ENCODE results near the gene ZNF75A. TPM values are rescaled to one million over a fixed set of nuclear protein-coding genes. Genes with fewer than 3 reads are reported as not detected.

Gene ZNF75A
- total and polyA plus RNA-seq, 9 of the 15 experiments (the other 6 are each of a cell fraction or from before 2014, with no cell fraction given): 7.2 to 24.5 (median 17.1) TPM

DNA sequence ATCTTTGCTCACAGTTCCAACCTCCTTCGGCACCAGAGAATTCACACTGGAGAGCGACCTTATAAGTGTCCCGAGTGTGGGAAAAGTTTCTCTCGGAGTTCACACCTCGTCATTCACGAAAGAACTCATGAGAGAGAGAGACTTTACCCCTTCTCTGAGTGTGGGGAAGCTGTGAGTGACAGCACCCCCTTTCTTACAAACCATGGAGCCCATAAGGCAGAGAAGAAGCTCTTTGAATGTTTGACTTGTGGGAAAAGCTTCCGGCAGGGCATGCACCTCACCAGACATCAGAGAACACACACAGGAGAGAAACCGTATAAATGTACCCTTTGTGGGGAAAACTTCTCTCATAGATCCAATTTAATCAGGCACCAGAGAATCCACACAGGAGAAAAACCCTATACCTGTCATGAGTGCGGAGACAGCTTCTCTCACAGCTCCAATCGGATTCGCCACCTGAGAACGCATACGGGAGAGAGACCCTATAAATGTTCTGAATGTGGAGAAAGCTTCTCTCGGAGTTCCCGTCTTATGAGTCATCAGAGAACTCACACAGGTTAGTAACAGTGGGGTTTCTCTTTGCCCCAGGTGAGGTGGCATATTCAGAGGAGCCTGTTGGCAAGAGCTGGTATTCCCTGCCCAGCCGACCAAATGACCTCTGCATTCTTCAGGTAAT lies 15.2 kb upstream of the ZNF75A start:
- TSS peak; percentile 0 for BruUV-seq (replicated peaks)
- DNase-seq (ENCODE audit: extremely low read depth in 1 of 4, low spot score in 3 of 4) (no peak), FAIRE-seq (no peak), ATAC-seq (no peak)
- Histone ChIP-seq H3K4me1 (replicated peaks in 1 of 2; ENCODE audit: control insufficient read depth in 2 of 2, insufficient read depth in 2 of 2, low read length in 2 of 2) (peaks cover under 1% of the 10 kb centered on the region in 2 experiments; a peak in 4 of 5 replicates), H2AFZ (ENCODE audit: low read depth, low read length) (no peak overlapping the region), H3K9ac (ENCODE audit: insufficient read depth in 1 of 2, low read depth in 2 of 2, low read length in 2 of 2) (no peak overlapping the region), H3K27me3 (ENCODE audit: control insufficient read depth in 2 of 2, insufficient read depth in 2 of 2, low read length in 2 of 2) (no peaks in the 10 kb centered on the region), H3K4me3 (no peak overlapping the region), H3K79me2 (ENCODE audit: control insufficient read depth, insufficient read depth, low read length) (peaks cover 15% of the 10 kb centered on the region), H3K36me3 (ENCODE audit: control insufficient read depth, insufficient read depth, low read length) (peaks cover 65% of the 10 kb centered on the region), H3K9me1 (ENCODE audit: control insufficient read depth, insufficient read depth, low read length) (no peaks in the 10 kb centered on the region), H3K27ac (ENCODE audit: extremely low read depth, low read depth, low read length) (no peak overlapping the region), H3K9me3 (replicated peaks; ENCODE audit: control insufficient read depth, insufficient read depth, low read depth, low read length) (peaks cover 44% of the 10 kb centered on the region), H3K4me2 (ENCODE audit: insufficient read depth, low read length) (no peak overlapping the region), H4K20me1 (replicated peaks; ENCODE audit: control insufficient read depth, insufficient read depth, low read length) (no peaks in the 10 kb centered on the region)
- CTCF ChIA-PET (ENCODE audit: low intra/inter-chr PET ratio): no interaction called here
- 95% methylated on average over 16 of the region's 16 CpGs for WGBS (ENCODE audit: insufficient coverage, low coverage, missing lambda C conversion rate)
- POLR2A ChIA-PET: interaction anchor here (1.2 to 1.8 kb wide), 2 partner anchors 15 to 23 kb away, joined by 5 read pairs; no protein-coding TSS in a partner anchor
- in situ Hi-C loops (cut with MboI) (no loop called here), intact Hi-C loops (cut with micrococcal nuclease) (no loop called here)
- TF ChIP-seq MTA3 (IDR thresholded peaks at IDR 0.05; ENCODE audit: borderline replicate concordance) (0 out of 2 replicates have a peak, but pooled peaks have one; percentile 30), TRIM24 (IDR thresholded peaks at IDR 0.05) (0 out of 4 replicates have a peak, but pooled peaks of 1 of the 2 experiments have one; percentile 27), ATF3 (IDR thresholded peaks at IDR 0.05) (0 out of 2 replicates have a peak, but pooled peaks have one; percentile 7), ATF3 (CRISPR knock-in tag; conservative IDR thresholded peaks at IDR 0.05) (no peak), ZNF239 (CRISPR knock-in tag; IDR thresholded peaks at IDR 0.05) (no peak), ZNF384 (IDR thresholded peaks at IDR 0.05; ENCODE audit: low read depth, low read length) (no peak), TRIM28 (IDR thresholded peaks at IDR 0.05) (peak; percentile 97), ZNF75A (CRISPR knock-in tag; IDR thresholded peaks at IDR 0.05) (peak; percentile 98), HNRNPK (IDR thresholded peaks at IDR 0.05; ENCODE audit: low read depth, low read length, poor library complexity, severe bottlenecking) (no peak), CBX3 (IDR thresholded peaks at IDR 0.05; ENCODE audit: borderline replicate concordance in 1 of 2, low read length in 2 of 2) (peak in 1 of 2 experiments; percentile 92; a peak in 1 of 3 replicates), CCAR2 (IDR thresholded peaks at IDR 0.05; ENCODE audit: low read depth, low read length) (no peak), ZEB2 (IDR thresholded peaks at IDR 0.05) (peak; percentile 55; the same call in 1 of the 2 replicates), SMARCA4 (IDR thresholded peaks at IDR 0.05) (no peak), ZNF274 (IDR thresholded peaks at IDR 0.05; ENCODE audit: borderline replicate concordance, low read depth, low read length) (peak; percentile 85)
- TF ChIP-seq, protein P1, sequence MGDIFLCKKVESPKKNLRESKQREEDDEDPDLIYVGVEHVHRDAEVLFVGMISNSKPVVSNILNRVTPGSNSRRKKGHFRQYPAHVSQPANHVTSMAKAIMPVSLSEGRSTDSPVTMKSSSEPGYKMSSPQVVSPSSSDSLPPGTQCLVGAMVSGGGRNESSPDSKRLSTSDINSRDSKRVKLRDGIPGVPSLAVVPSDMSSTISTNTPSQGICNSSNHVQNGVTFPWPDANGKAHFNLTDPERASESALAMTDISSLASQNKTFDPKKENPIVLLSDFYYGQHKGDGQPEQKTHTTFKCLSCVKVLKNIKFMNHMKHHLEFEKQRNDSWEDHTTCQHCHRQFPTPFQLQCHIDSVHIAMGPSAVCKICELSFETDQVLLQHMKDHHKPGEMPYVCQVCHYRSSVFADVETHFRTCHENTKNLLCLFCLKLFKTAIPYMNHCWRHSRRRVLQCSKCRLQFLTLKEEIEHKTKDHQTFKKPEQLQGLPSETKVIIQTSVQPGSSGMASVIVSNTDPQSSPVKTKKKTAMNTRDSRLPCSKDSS (IDR thresholded peaks at IDR 0.05; ENCODE audit: low read depth, partially characterized antibody): peak; percentile 86
- TF ChIP-seq, protein P2, sequence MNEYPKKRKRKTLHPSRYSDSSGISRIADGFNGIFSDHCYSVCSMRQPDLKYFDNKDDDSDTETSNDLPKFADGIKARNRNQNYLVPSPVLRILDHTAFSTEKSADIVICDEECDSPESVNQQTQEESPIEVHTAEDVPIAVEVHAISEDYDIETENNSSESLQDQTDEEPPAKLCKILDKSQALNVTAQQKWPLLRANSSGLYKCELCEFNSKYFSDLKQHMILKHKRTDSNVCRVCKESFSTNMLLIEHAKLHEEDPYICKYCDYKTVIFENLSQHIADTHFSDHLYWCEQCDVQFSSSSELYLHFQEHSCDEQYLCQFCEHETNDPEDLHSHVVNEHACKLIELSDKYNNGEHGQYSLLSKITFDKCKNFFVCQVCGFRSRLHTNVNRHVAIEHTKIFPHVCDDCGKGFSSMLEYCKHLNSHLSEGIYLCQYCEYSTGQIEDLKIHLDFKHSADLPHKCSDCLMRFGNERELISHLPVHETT (CRISPR knock-in tag; conservative IDR thresholded peaks at IDR 0.05 in 1 of 2, IDR thresholded peaks at IDR 0.05 in 1 of 2): no peak
- TF ChIP-seq, protein P3, sequence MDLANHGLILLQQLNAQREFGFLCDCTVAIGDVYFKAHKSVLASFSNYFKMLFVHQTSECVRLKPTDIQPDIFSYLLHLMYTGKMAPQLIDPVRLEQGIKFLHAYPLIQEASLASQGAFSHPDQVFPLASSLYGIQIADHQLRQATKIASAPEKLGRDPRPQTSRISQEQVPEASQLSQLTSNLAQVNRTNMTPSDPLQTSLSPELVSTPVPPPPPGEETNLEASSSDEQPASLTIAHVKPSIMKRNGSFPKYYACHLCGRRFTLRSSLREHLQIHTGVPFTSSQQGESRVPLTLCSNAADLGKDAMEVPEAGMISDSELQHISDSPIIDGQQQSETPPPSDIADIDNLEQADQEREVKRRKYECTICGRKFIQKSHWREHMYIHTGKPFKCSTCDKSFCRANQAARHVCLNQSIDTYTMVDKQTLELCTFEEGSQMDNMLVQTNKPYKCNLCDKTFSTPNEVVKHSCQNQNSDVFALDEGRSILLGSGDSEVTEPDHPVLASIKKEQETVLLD (IDR thresholded peaks at IDR 0.05): no peak
